GM18498 (cell line): ENCODE data around the gene GLOD4.

ENCODE experiments used
- ATAC-seq: cut with Tn5 transposase; IDR thresholded peaks from one replicate; pipeline ENCODE4 v1.9.1; 2021; ENCODE audit warnings: mild to moderate bottlenecking, moderate library complexity; ENCODE audit not compliant: unreplicated experiment

Gene GLOD4

DNA sequence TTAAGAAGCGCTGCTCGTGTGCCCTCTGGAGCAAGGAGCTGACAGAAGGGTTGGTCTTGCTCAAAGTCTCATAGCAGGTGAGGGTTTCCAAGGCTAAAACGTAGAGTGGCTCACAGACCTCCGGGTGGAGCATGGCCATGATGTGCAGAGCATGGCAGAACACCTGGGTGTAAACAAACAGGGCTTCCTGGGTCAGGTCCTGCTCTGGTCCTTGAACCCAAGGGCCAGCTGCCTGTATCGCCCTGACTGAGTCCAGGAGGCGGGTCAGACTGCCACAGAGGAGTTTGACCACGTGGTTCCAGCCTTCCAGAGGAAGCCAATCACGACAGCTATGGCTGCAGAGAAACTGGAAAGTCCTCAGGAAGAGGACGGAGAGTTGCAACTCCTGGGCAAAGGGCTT lies 37.1 kb downstream of the GLOD4 start:
- no peak for ATAC-seq

DNA sequence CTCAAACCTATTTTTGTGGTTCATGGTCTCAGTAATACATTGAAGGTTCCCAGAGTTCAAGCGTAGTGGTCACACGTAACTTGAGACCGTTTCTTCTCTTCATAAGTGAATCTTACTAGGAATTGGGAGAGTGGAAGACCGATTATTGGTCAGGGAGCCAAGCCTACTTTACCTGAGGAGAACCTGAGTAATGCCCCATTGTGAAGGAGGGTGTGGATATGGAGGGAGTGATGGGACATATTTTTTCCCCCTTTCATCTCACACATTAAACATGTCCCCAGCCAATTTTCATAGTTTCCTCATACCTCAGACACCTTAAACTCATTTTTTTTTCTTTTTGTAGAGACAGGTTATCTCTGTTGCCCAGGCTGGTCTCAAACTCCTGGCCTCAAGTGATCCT lies 38.9 kb downstream of the GLOD4 start:
- ATAC-seq = no peak

DNA sequence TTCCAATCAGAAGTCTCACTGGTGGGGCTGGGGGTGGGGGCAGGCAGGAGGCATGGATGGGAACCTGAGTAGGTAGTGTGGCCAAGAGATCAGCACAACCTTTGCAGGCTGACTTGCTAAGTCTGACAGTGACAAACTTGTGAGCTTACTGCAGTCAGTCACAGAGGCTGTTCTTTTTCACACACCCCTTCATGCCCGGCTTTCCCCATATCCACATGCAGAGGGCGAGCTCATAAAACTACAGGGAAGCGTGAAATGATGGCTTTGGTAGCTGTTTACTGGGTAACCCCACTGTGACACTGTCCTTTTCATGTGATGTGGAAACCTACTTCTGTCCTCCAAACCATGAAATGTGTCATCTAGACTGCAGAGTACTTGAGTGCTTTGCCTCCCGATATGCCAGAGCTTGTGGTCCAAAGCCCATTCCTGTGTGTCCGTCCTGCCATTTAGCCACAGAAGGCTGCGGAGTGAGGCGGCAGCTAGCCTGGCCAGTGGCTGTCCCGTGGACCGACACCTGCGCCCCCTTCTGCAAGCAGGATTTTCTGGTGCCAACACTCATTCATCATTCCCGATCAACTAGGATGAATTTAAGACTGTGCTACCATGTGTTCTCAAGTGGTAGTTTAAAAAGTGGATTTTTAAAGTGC lies 39.8 kb downstream of the GLOD4 start:
- ATAC-seq = no peak

DNA sequence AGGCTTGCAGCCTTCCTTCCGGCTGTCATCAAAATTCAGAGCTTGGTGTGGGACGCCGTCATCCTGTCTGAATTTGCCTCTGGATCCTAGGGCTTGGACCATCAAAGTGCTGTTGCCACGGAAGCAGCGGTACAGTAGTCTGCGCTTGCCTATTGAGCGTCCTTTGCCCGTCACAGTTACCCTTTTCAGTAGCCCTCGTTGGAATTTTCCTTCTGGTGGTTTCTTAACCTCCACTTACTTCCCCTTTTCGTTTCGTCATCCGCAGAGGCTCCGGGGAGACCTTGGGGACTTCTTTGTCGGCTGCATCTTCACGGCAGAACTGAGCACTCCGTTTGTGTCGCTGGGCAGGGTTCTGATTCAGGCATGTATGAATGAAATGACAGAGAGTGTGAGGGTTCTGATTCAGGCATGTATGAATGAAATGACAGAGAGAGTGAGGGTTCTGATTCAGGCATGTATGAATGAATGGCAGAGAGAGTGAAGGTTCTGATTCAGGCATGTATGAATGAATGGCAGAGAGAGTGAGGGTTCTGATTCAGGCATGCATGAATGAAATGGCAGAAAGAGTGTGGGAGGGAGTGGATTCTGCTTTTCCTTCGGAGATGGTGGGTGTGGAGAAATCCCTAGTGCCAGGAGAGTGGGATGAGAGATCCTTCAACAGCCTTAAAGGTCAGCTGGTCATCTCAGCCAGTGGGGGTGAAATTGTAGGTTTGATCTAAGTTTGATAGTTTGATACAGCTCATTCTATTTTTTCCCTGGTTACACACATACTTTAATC lies 41.7 kb downstream of the GLOD4 start:
- peak; percentile 75 for ATAC-seq

DNA sequence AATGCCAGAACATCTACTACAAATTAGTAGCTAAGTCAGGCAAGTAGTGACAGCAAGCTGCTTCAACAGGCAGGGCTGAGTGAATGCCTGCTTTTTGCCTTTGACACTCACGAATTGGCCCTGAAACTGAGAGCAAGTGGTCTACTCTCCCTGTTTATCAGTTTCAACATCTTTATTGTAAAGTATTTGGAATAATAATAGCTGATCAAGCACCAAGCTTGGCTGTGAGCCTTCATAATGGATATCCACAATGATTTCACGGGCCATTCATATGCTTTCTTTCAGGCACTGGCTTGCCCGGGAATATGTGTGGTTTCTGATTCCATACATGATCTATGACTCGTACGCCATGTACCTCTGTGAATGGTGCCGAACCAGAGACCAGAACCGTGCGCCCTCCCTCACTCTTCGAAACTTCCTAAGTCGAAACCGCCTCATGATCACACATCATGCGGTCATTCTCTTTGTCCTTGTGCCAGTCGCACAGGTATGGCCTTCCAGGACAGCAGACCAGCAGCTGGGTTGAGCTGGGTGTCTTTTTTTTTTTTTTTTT lies 44.4 kb downstream of the GLOD4 start:
- no peak for ATAC-seq

DNA sequence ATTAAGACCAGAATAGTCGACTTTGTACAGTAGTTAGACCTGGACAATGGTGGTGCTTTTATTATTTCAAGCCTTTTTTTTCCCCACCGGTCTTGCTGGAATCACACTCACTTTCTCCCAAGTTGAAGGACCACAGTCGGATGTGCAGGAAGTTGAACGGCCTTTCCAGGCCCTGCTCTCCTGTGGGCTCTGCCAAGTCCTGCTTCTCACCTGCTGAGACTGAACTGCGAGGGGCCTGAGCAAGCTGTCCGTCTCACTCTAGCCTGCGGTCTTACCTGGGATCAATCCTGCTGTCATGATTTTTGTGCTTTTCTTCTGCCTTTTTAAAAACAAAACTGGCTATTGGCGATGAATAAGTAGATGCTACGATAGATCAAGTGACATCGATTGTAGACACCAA lies 48.3 kb downstream of the GLOD4 start:
- ATAC-seq = no peak

DNA sequence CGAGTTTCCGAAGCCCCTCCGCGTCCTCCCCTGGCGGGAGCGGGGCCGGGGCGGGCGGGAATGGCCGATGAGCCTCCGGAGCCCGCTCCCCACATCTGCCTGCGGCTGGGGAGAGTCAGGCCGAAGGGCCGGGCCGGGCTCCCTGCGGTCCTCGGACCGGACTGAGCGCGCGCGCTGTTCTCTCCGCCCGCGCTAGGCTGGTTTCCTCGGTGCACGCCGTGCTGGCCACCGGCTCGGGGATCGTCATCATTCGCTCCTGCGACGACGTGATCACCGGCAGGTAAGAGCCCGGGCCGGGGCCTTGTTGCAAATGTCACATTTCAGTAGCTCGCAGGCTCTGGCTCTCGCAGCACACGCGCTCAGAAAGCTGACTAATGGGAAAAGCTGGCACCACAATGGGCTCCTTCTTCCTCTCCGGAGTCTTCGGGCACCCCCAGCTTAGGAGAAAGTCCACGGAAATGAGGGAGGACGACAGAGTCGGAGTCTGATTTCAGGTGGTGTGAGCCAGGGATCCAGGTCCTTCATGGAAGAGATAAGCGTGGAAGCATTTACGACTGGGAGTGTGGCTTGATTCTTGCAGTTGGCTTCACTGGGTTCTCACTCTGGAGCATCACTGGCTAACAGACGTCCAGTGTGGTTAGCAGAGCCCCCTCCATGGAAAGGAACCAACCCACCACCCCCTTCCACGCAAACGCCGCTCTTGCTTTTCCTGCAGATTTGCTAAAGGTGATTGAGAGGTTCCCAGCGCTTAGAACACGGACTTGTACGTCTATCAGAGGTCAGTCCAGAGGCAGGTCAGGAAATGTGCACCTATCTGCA lies 49.0 kb downstream of the GLOD4 start:
- ATAC-seq = peak; percentile 47

DNA sequence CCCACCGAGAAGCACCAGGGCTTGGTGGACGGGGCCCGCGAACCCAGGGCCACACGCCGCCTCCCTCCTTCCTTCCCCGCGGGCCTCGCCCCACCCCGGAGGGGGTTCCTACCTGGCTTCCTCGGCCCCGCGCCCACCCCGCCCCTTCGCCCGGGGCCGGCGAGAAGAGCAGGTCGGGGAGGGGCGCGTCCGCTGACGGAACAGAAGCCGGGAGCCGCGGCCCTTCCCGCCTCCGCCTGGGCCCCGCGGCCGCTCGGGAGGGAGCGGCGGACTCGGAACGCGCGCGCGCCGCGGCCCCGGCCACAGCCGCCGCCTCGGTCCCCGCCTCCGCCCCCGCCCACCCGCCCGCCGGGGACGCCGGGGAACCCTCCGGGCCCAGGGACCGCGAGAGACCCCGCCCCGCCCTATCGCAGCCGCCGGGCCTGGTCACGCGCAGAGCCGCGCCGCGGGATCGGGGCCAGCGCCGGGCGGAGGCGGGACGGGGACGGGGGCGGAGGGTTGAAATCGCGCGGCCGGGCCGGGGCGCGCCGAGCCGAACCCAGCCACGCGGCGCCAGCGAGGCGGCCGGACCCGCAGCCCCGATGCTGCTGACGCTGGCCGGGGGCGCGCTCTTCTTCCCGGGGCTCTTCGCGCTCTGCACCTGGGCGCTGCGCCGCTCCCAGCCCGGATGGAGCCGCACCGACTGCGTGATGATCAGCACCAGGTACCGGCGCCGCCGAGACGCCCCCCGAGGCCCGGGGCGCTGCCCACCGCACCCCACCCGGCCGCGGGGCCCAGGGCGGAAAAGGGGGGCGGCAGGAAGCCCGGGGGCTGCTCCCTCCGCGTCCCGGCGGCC lies 49.8 kb downstream of the GLOD4 start, which contains the start of gene TLCD3A:
Gene TLCD3A (plus strand): TSS at position 530 of the 835 bp plus-strand sequence. CDS start 52 bp downstream, at position 582.
- peak; percentile 71 for ATAC-seq

DNA sequence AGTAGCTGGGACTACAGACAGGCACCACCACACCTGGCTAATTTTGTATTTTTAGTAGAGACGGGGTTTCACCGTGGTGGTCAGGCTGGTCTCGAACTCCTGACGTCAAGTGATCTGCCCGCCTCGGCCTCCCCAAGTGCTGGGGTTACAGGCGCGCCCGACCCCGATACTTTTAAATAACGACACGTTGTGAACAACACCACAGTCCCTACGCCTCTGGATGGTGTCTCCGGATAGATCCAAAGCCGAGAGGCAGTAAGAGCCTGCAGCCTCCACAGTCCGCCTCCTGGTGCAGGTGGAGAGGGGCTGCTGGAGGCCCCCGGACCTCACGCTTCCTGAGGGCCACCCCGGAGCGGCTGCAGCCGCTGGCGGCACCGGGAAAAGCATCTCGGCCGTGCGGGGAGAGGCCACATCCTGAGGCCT lies 50.4 kb downstream of the GLOD4 start:
- ATAC-seq = peak; percentile 17

DNA sequence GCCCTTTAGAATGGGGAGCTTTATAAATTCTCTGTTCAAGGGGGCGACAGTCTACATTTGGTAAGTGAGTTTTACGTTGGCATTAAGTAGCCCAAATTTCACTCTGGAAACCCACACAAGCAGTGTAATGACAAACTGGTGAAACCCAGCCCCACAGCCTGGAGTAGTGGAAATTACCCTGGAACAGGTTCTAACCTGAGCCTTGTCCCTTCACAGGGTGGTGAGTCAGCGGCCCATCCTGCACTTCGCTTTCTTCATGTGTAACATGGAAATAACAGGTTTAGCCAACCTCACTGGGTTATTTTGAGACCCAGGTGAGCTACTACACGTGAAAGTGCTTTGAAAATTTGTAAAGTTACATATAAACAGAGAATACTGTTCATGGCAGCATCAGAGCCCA lies 53.2 kb downstream of the GLOD4 start:
- ATAC-seq = no peak

DNA sequence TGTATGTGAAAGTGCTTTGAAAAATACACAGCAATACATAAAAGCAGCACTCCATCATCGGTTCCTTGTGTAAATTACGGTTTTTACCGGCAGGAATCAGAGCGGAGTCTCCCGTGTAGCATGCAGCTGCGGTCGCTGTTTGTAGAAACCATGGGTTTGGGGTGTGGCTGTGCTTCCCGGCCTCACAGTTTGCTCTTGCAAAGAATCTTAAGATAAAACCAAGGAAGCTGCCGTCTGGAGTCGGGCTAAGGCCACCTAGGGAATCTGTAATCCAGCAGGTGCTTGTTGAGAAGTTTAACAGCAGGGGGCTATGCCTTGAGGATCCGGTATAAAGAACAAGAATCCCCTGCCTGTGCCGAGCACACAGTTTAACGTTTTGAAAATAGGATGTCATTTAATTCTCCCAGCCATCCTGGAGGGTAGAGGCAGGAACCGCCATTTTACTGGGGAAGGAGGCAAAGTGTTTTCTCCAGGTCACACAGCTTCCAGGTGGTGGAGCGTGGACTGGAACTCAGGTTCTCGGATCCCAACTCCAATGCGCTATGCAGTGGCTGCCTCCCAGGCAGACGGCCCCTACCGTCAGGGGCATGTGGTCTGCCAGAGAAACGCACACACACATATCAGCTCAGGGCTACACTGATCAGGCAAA lies 55.7 kb downstream of the GLOD4 start:
- no peak for ATAC-seq

DNA sequence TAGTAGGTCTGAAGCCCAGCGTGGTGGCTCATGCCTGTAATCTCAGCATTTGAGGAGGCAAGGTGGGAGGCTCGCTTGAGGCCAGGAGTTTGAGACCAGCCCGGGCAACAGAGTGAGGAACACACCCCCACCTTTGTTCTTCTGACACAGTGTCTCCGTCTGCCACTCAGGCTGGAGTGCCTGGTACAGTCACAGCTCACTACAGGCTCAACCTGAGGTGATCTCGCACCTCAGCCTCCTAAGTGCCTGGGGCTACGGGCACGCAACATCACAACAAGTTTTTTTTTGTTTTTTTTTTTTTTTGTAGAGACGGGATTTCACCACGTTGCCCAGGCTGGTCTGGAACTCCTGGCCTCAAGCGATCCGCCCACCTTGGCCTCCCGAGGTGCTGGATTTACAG lies 56.3 kb downstream of the GLOD4 start:
- no peak for ATAC-seq

DNA sequence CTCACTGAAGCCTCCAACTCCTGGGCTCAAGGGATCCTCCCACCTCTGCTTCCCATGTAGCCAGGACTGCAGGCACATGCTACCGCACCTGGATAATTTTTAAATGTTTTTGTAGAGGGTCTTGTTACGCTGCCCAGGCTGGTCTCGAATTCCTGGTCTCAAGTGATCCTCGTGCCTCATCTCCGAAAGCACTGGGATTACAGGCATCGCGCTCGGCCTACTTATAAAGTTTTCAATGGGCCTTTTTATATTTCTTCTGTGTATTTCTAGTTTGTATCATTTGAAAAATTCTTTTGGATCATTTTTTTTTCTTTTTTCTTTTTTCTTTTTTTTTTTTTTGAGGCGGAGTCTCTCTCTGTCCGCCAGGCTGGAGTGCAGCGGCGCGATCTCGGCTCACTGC lies 57.0 kb downstream of the GLOD4 start:
- ATAC-seq = no peak

DNA sequence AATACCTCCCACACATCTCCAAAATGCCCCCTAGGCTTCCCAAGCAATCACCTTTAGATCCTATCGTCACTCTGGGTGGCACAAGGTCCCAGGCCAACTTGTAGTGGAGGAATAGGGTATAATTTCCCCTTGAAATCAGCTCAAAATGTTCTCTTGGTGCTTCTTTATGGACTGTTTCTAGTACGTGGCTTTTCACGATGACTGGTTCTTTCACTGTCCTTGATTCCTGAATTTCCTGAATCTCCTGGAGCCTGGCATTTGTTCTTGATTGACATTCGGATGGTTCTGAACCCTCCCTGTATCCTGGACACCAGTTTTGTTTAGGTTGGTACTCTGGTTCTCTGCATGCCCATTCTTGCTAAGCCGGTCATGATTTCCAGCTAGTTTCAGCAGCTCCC lies 60.5 kb downstream of the GLOD4 start:
- ATAC-seq = no peak

DNA sequence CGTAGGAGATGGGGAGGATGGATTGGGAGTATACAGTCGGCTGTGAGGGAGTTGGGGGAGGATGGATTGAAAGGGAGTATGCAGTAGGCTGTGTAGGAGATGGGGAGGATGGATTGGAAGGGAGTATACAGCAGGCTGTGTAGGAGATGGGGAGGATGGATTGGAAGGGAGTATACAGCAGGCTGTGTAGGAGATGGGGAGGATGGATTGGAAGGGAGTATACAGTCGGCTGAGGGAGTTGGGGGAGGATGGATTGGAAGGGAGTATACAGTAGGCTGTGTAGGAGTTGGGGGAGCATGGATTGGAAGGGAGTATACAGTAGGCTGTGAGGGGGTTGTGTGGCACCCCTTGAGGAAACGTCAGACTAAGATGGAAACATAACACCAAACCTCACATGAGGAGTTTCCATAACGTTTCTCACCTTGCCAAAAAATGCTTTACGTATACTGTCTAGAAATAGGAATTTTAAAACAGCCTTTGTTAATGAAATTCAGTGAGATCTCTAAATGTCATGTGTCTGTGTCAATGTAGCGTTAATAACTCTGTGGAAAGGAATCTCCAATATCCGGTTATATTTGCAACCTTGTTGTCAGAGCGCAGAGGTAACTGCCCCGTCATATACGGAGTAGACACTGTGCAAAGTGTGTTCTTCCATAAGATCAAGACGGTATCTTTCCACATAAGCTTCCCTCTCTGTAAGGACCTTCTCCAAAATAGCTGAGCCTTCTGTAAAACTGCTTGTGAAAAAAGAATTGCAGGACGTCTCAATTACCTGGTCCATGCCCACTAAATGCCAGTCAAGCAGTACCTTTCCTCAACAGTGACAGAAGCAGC lies 61.2 kb downstream of the GLOD4 start:
- ATAC-seq = no peak

DNA sequence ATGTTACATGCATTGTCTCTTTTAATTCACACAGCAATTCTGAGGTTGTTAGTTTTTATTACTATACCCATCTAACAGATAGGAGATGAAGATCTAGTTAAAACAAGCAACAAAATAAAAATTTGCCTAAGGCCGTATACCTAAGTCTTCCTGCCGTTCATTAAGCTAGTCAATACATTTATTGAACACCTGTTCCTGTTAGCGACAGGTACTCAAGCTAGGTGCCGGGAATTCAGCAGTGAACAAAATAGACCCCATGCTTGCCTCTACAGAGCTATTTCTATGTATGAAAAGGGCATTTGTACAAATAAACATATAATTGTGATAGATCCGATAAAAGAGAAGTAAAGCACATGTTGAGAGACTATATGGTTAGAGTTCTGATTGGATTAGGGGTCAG lies 64.0 kb downstream of the GLOD4 start:
- no peak for ATAC-seq
